ENCODE measurements around the gene APBB2.

GRCh38 chr4:41043465-41043864 is 170.9 kb downstream of the APBB2 start:
- TF ChIP-seq PATZ1 (CRISPR knock-in tag; IDR thresholded peaks at IDR 0.05; ENCODE audit: borderline replicate concordance), result no peak
- no peak for TF ChIP-seq CSRNP3 (CRISPR knock-in tag; IDR thresholded peaks at IDR 0.05)

Measured in SK-N-SH treated with all-trans-retinoic acid at 6 μM for 48 hours (cell line).